ENCODE data around the gene MAP1B. TPM values are rescaled to one million over a fixed set of nuclear protein-coding genes. Genes with fewer than 3 reads are reported as not detected.
A peak's percentile ranks its signal among the peaks of the same experiment; 100 is the strongest.

The MAP1B gene
- total and polyA plus RNA-seq, 2 experiments from 2014 or later: 82.4 to 115 TPM

DNA sequence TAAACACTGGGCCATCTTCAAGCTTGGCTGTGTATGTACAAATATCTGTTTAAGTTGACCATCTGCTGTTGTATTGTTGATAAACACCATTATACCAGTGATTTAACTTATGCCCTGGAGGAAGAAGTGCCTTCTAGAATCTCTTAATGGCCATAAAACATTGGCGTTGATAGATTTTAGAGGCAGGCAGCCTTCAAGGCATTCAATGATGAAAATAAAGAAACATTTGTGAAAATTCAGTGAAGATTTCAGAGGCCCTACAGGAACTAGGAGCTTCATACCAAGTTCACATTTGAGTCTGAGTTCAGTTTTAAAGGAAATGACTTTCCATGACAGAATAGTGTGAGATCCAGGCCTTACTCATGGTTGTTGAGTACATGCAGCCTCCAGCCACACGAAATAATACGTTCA is 52.2 kb downstream of the MAP1B start:
- H3K79me2 ChIP-seq: peaks cover 26% of the 10 kb centered on the region
- WGBS (ENCODE audit: low lambda C conversion rate, missing lambda C conversion rate): 69% methylated on average over 3 of the region's 3 CpGs
- H3K9me2 ChIP-seq (replicated peaks; ENCODE audit: insufficient read depth): no peaks in the 10 kb centered on the region
- H3K4me3 ChIP-seq: no peak overlapping the region
- no peak for DNase-seq (ENCODE audit: low spot score)
- no peaks in the 10 kb centered on the region for H3K9me3 ChIP-seq (ENCODE audit: low read depth)
- no peak for TF ChIP-seq EZH2 (IDR thresholded peaks at IDR 0.05; ENCODE audit: borderline replicate concordance)
- TF ChIP-seq, protein P1, sequence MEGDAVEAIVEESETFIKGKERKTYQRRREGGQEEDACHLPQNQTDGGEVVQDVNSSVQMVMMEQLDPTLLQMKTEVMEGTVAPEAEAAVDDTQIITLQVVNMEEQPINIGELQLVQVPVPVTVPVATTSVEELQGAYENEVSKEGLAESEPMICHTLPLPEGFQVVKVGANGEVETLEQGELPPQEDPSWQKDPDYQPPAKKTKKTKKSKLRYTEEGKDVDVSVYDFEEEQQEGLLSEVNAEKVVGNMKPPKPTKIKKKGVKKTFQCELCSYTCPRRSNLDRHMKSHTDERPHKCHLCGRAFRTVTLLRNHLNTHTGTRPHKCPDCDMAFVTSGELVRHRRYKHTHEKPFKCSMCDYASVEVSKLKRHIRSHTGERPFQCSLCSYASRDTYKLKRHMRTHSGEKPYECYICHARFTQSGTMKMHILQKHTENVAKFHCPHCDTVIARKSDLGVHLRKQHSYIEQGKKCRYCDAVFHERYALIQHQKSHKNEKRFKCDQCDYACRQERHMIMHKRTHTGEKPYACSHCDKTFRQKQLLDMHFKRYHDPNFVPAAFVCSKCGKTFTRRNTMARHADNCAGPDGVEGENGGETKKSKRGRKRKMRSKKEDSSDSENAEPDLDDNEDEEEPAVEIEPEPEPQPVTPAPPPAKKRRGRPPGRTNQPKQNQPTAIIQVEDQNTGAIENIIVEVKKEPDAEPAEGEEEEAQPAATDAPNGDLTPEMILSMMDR (IDR thresholded peaks at IDR 0.05; ENCODE audit: poor library complexity): no peak
- TF ChIP-seq EZH2phosphoT487 (IDR thresholded peaks at IDR 0.05; ENCODE audit: low read depth, severe bottlenecking, unreplicated experiment): no peak
- H3K4me1 ChIP-seq (ENCODE audit: insufficient read depth): peaks cover 13% of the 10 kb centered on the region
- peak overlapping the region; percentile 59 for H3K27ac ChIP-seq
- no peaks in the 10 kb centered on the region for H3K27me3 ChIP-seq
- no peak overlapping the region for H2AFZ ChIP-seq
- no peaks in the 10 kb centered on the region for H4K20me1 ChIP-seq (ENCODE audit: insufficient read depth, poor library complexity, severe bottlenecking)
- no peak overlapping the region for H3K4me2 ChIP-seq
- no peaks in the 10 kb centered on the region for H3K36me3 ChIP-seq (replicated peaks; ENCODE audit: insufficient read depth, low read depth)

DNA sequence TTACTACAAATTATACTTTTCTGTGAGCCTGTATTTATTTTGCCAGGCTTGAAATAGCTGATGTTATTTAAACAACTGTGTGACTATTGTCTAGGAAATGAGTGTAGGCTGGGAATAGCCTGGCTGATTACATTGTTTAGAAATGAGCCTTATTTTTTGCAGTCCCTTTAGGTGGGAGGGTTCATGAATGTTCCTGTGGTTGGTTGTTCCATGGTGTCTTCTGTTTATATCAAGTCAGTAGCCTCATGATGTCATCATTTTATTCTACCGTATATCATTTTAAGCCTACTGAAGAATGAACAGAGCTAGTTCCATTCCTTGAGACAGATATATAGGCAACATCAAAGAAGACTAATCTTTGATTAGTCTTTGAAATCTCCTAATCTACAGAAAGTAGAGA is 53.1 kb downstream of the MAP1B start:
- H3K27ac ChIP-seq: peak overlapping the region; percentile 59
- peaks cover 13% of the 10 kb centered on the region for H3K4me1 ChIP-seq (ENCODE audit: insufficient read depth)
- no peaks in the 10 kb centered on the region for H4K20me1 ChIP-seq (ENCODE audit: insufficient read depth, poor library complexity, severe bottlenecking)
- no peak overlapping the region for H2AFZ ChIP-seq
- peaks cover 26% of the 10 kb centered on the region for H3K79me2 ChIP-seq
- no peaks in the 10 kb centered on the region for H3K27me3 ChIP-seq
- TF ChIP-seq, protein P1 (IDR thresholded peaks at IDR 0.05; ENCODE audit: poor library complexity): no peak
- TF ChIP-seq EZH2phosphoT487 (IDR thresholded peaks at IDR 0.05; ENCODE audit: low read depth, severe bottlenecking, unreplicated experiment) (no peak), EZH2 (IDR thresholded peaks at IDR 0.05; ENCODE audit: borderline replicate concordance) (no peak)
- H3K9me3 ChIP-seq (ENCODE audit: low read depth): no peaks in the 10 kb centered on the region
- no peaks in the 10 kb centered on the region for H3K9me2 ChIP-seq (replicated peaks; ENCODE audit: insufficient read depth)
- 69% methylated on average over 1 of the region's 1 CpG for WGBS (ENCODE audit: low lambda C conversion rate, missing lambda C conversion rate)
- DNase-seq (ENCODE audit: low spot score): no peak
- no peak overlapping the region for H3K4me2 ChIP-seq
- H3K4me3 ChIP-seq: no peak overlapping the region
- H3K36me3 ChIP-seq (replicated peaks; ENCODE audit: insufficient read depth, low read depth): no peaks in the 10 kb centered on the region

DNA sequence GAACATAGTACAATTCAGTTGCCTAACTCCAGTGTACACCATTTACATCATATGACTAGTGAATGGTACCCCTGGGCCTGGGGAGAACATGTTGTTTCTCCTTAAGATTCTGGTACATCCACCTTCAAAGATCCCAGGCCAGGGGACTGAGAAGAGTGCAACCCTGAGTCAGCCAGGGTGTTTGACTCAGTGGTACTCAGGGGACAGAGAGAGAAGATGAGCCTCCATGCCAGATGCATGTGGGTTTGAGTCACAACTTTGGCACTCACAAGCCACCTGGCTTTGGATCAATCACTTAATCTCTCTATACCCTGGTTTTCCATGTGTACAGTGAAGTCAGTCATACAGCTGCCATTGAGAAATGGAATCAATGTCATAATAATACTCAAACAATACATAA is 53.7 kb downstream of the MAP1B start:
- no peak for TF ChIP-seq EZH2 (IDR thresholded peaks at IDR 0.05; ENCODE audit: borderline replicate concordance)
- TF ChIP-seq EZH2phosphoT487 (IDR thresholded peaks at IDR 0.05; ENCODE audit: low read depth, severe bottlenecking, unreplicated experiment): no peak
- TF ChIP-seq, protein P1 (IDR thresholded peaks at IDR 0.05; ENCODE audit: poor library complexity): no peak
- H3K4me2 ChIP-seq: no peak overlapping the region
- H3K79me2 ChIP-seq: peaks cover 26% of the 10 kb centered on the region

GRCh38 chr5:72161951-72162350 is 54.7 kb downstream of the MAP1B start:
- H3K4me3 ChIP-seq: no peak overlapping the region
- no peaks in the 10 kb centered on the region for H3K9me2 ChIP-seq (replicated peaks; ENCODE audit: insufficient read depth)
- H3K27ac ChIP-seq: no peak overlapping the region
- H3K9me3 ChIP-seq (ENCODE audit: low read depth): no peaks in the 10 kb centered on the region
- H4K20me1 ChIP-seq (ENCODE audit: insufficient read depth, poor library complexity, severe bottlenecking): no peaks in the 10 kb centered on the region
- no peak overlapping the region for H2AFZ ChIP-seq
- no peaks in the 10 kb centered on the region for H3K27me3 ChIP-seq
- TF ChIP-seq, protein P1 (IDR thresholded peaks at IDR 0.05; ENCODE audit: poor library complexity): no peak
- TF ChIP-seq EZH2phosphoT487 (IDR thresholded peaks at IDR 0.05; ENCODE audit: low read depth, severe bottlenecking, unreplicated experiment) (no peak), EZH2 (IDR thresholded peaks at IDR 0.05; ENCODE audit: borderline replicate concordance) (no peak)
- 93% methylated on average over 4 of the region's 4 CpGs for WGBS (ENCODE audit: low lambda C conversion rate, missing lambda C conversion rate)
- H3K4me1 ChIP-seq (ENCODE audit: insufficient read depth): peaks cover 26% of the 10 kb centered on the region
- H3K79me2 ChIP-seq: peaks cover 26% of the 10 kb centered on the region
- no peak for DNase-seq (ENCODE audit: low spot score)
- no peak overlapping the region for H3K4me2 ChIP-seq
- H3K36me3 ChIP-seq (replicated peaks; ENCODE audit: insufficient read depth, low read depth): no peaks in the 10 kb centered on the region

More for the DNA sequence above, 53.7 kb downstream of the MAP1B start:
- H4K20me1 ChIP-seq (ENCODE audit: insufficient read depth, poor library complexity, severe bottlenecking): no peaks in the 10 kb centered on the region
- H3K9me2 ChIP-seq (replicated peaks; ENCODE audit: insufficient read depth): no peaks in the 10 kb centered on the region
- H3K27ac ChIP-seq: no peak overlapping the region
- no peak overlapping the region for H2AFZ ChIP-seq
- peaks cover 16% of the 10 kb centered on the region for H3K4me1 ChIP-seq (ENCODE audit: insufficient read depth)
- H3K36me3 ChIP-seq (replicated peaks; ENCODE audit: insufficient read depth, low read depth): no peaks in the 10 kb centered on the region
- DNase-seq (ENCODE audit: low spot score): no peak
- no peaks in the 10 kb centered on the region for H3K9me3 ChIP-seq (ENCODE audit: low read depth)
- H3K4me3 ChIP-seq: no peak overlapping the region
- no peaks in the 10 kb centered on the region for H3K27me3 ChIP-seq

All from hepatocyte (in vitro differentiated cells).